KMS-11 (cell line): ENCODE measurements around the gene MRPS2.

Source experiments
- H2AFZ ChIP-seq: fragments of 200-600 bp; sonication (generic); 2 replicates; pipeline ENCODE4 v1.6.1; 2016; ENCODE audit warnings: antibody characterized with exemption, mixed run types, low read depth
- H3K27ac ChIP-seq: fragments of 200-600 bp; sonication (generic); 2 replicates; pipeline ENCODE4 v1.6.1; 2016; ENCODE audit warnings: mild to moderate bottlenecking, mixed run types
- H3K27me3 ChIP-seq: fragments of 200-600 bp; sonication (generic); 2 replicates; pipeline ENCODE4 v1.6.1; 2017; ENCODE audit warnings: mild to moderate bottlenecking, low read depth, mixed run types, moderate library complexity; ENCODE audit not compliant: insufficient read depth
- H3K36me3 ChIP-seq: fragments of 200-600 bp; sonication (generic); 2 replicates; pipeline ENCODE4 v1.6.1; 2017; ENCODE audit warnings: mild to moderate bottlenecking, mixed run types; ENCODE audit not compliant: insufficient read depth
- H3K4me1 ChIP-seq: fragments of 200-600 bp; sonication (generic); 2 replicates; pipeline ENCODE4 v1.6.1; 2016; ENCODE audit warnings: mild to moderate bottlenecking, low read depth, mixed run types; ENCODE audit not compliant: poor library complexity, severe bottlenecking
- H3K4me2 ChIP-seq: fragments of 200-600 bp; sonication (generic); 2 replicates; pipeline ENCODE4 v1.7.0; 2016; ENCODE audit warnings: mild to moderate bottlenecking, mixed run types
- H3K4me3 ChIP-seq: fragments of 200-600 bp; sonication (generic); IDR thresholded peaks from 2 replicates; pipeline ENCODE4 v1.6.1; 2017; ENCODE audit warnings: low read depth, low read length, mixed read lengths; ENCODE audit not compliant: insufficient read depth
- H3K79me2 ChIP-seq: fragments of 200-600 bp; sonication (generic); 2 replicates; pipeline ENCODE4 v1.6.1; 2016; ENCODE audit warnings: low read depth, mixed run types; ENCODE audit not compliant: insufficient read depth
- H3K9ac ChIP-seq: fragments of 200-600 bp; sonication (generic); 2 replicates; pipeline ENCODE4 v1.6.1; 2016; ENCODE audit warnings: mild to moderate bottlenecking, mixed run types
- H4K20me1 ChIP-seq: fragments of 200-600 bp; sonication (generic); 2 replicates; pipeline ENCODE4 v1.6.1; 2016; ENCODE audit warnings: mild to moderate bottlenecking, mixed run types; ENCODE audit not compliant: insufficient read depth
- CTCF ChIP-seq: fragments of 200-600 bp; sonication (generic); conservative IDR thresholded peaks from 2 replicates; pipeline ENCODE4 v1.6.1; 2017; ENCODE audit warnings: low read depth, mild to moderate bottlenecking, antibody characterized with exemption, low read length, moderate library complexity, mixed read lengths

The MRPS2 gene

GRCh38 chr9:135468854-135469521, 31.5 kb upstream of the MRPS2 start:
- H2AFZ ChIP-seq: no peak overlapping the region
- H3K9ac ChIP-seq: no peak overlapping the region

GRCh38 chr9:135471791-135472640, 28.5 kb upstream of the MRPS2 start:
- Histone ChIP-seq H3K27ac (no peak overlapping the region), H3K79me2 (no peaks in the 10 kb centered on the region), H3K4me3 (no peak overlapping the region), H2AFZ (no peak overlapping the region), H3K9ac (no peak overlapping the region), H3K27me3 (peaks cover 84% of the 10 kb centered on the region), H3K4me1 (no peaks in the 10 kb centered on the region), H4K20me1 (no peaks in the 10 kb centered on the region), H3K4me2 (no peak overlapping the region), H3K36me3 (no peaks in the 10 kb centered on the region)
- TF ChIP-seq CTCF: no peak

More at GRCh38 chr9:135468854-135469521, 31.5 kb upstream of the MRPS2 start:
- H3K4me2 ChIP-seq: no peak overlapping the region
- no peaks in the 10 kb centered on the region for H3K4me1 ChIP-seq
- no peaks in the 10 kb centered on the region for H4K20me1 ChIP-seq
- no peaks in the 10 kb centered on the region for H3K36me3 ChIP-seq
- no peak overlapping the region for H3K27ac ChIP-seq
- peaks cover 89% of the 10 kb centered on the region for H3K27me3 ChIP-seq
- no peak overlapping the region for H3K4me3 ChIP-seq
- TF ChIP-seq CTCF: no peak
- no peaks in the 10 kb centered on the region for H3K79me2 ChIP-seq

GRCh38 chr9:135473972-135474543, 26.4 kb upstream of the MRPS2 start:
- Histone ChIP-seq H3K36me3 (no peaks in the 10 kb centered on the region), H3K4me1 (no peaks in the 10 kb centered on the region), H3K27me3 (peaks cover 84% of the 10 kb centered on the region), H3K27ac (no peak overlapping the region), H3K4me2 (no peak overlapping the region), H4K20me1 (no peaks in the 10 kb centered on the region), H3K79me2 (no peaks in the 10 kb centered on the region), H3K9ac (no peak overlapping the region), H3K4me3 (no peak overlapping the region), H2AFZ (no peak overlapping the region)
- TF ChIP-seq CTCF: no peak

GRCh38 chr9:135474915-135475314, 25.6 kb upstream of the MRPS2 start:
- Histone ChIP-seq H3K4me2 (no peak overlapping the region), H3K27me3 (peaks cover 77% of the 10 kb centered on the region), H3K9ac (no peak overlapping the region), H2AFZ (no peak overlapping the region), H3K4me3 (no peak overlapping the region), H3K27ac (no peak overlapping the region), H4K20me1 (no peaks in the 10 kb centered on the region), H3K79me2 (no peaks in the 10 kb centered on the region), H3K36me3 (no peaks in the 10 kb centered on the region), H3K4me1 (no peaks in the 10 kb centered on the region)
- TF ChIP-seq CTCF: 0 out of 2 replicates have a peak, but pooled peaks have one; percentile 20
